Liver (tissue), 3 donors: ENCODE data around the gene PITPNC1.
"Not testable (repeated sequence)": the region's sequence is repeated elsewhere in the genome, so short reads cannot be mapped to it uniquely, and the experiment has no call there.

ENCODE experiments used
- TF ChIP-seq, protein P1 (sequence below): fragments of 150-350 bp; IDR thresholded peaks from 2 replicates; pipeline ENCODE4 v1.5.1; 2017; ENCODE audit warnings: improper control_type of control experiment, low read depth, low read length; ENCODE audit not compliant: missing input control
- TF ChIP-seq, protein P2 (sequence below): IDR thresholded peaks from 2 replicates; pipeline ENCODE4 v1.6.1; 2016; ENCODE audit warnings: antibody characterized with exemption
- donor health status: healthy.
- donor health status: healthy.

DNA sequence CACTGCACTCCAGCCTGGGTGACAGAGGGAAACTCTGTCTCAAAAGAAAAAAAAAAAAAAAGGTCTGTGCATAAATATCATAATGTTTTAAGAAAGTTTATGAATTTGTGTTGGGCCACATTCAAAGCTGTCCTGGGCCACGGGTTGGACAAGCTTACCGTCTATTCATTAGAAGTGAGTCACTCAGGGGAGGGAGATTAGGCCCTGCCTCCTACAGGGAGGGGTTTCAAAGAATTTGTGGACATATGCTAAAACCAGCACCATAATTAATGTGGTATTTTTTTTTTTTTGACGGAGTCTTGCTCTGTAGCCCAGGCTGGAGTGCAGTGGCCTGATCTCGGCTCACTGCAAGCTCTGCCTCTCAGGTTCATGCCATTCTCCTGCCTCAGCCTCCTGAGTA is 95.5 kb downstream of the PITPNC1 start:
- TF ChIP-seq, protein P1, sequence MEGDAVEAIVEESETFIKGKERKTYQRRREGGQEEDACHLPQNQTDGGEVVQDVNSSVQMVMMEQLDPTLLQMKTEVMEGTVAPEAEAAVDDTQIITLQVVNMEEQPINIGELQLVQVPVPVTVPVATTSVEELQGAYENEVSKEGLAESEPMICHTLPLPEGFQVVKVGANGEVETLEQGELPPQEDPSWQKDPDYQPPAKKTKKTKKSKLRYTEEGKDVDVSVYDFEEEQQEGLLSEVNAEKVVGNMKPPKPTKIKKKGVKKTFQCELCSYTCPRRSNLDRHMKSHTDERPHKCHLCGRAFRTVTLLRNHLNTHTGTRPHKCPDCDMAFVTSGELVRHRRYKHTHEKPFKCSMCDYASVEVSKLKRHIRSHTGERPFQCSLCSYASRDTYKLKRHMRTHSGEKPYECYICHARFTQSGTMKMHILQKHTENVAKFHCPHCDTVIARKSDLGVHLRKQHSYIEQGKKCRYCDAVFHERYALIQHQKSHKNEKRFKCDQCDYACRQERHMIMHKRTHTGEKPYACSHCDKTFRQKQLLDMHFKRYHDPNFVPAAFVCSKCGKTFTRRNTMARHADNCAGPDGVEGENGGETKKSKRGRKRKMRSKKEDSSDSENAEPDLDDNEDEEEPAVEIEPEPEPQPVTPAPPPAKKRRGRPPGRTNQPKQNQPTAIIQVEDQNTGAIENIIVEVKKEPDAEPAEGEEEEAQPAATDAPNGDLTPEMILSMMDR, result not testable (repeated sequence)
- TF ChIP-seq, protein P2, sequence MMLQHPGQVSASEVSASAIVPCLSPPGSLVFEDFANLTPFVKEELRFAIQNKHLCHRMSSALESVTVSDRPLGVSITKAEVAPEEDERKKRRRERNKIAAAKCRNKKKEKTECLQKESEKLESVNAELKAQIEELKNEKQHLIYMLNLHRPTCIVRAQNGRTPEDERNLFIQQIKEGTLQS, result not testable (repeated sequence)
